Measurements from ENCODE around the gene KCNJ6.
"Not testable (repeated sequence)": the region's sequence is repeated elsewhere in the genome, so short reads cannot be mapped to it uniquely, and the experiment has no call there.

KCNJ6 gene

DNA sequence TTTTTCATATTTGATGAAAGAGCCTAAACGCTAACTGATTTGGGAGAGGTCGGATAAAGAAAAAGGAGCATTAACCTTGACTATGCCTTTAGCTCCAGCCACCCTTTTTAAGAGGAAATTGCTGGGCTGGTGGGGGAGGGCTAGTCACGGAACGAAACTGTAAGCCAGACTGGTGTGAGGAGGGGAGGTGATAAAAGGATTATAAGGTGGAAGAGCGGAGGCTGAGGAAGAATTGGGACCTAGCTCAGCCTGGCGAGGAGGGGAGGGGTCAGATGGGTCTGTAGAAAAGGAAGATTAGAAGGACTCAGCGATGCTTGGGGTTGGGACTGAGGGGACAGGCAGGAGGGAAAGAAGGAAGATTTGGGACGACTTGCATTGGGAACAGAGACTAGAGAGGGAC lies 325.4 kb downstream of the KCNJ6 start:
- not testable (repeated sequence) for DNase-seq

DNA sequence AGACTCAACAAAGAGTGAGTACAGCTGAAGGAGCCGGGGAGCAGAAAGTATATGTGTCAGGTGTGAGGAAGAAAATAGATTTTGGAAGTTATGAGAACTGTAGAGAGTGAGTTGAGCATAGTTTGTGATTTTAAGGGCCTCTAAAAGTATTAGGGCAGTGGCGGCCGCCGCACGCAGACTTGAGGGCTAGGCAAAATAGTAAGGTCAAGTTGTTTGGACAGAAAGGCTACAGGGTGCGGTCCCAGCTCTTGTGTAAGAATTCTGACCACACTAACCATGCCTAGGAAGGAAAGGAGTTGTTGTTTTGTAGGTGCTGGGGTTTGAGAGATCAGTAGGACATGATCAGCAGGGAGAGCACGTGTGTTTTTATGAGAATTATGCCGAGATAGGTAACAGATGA lies 327.6 kb downstream of the KCNJ6 start:
- not testable (repeated sequence) for DNase-seq

GRCh38 chr21:37587635-37588177 lies 328.6 kb downstream of the KCNJ6 start:
- no peak for DNase-seq

DNA sequence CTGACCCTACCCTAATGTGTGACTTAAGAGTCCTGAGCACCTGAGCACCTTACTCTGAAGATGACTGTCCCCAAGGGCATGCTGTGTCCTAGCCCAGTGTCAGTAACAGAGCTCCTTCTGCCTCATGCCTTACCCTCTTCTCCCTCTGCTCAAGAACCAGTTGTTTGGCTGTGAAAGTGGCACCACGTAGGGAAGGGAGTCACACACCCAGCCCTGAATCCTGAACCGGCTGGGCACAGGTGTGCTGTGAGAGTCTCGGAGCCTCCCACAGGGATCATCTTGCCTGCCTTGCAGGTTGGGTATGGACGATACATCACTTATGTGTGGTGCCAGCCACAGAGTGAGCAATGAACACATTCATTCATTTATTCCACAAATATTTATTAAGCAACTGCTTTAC lies 329.1 kb downstream of the KCNJ6 start:
- no peak for DNase-seq

DNA sequence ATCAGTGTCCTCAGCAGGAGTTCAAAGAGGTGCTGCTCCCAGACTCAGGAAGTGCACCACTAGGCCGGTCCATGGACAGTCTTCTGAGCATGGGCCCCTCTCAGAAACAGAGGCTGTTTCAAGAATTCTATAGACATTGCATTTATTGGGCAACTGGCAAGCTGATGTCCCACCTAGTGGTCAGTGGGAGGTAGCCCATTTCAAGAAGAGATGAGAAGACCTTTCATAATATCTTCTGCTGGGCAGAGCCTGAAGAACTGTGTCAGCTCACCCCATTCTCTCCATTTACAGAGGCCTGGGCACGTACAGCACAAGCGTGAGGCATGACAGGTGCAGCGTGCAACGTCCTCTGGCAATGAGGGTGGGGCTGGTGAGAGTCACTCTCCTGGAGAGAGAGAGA lies 333.7 kb downstream of the KCNJ6 start:
- DNase-seq, result no peak

GRCh38 chr21:37580666-37581065 lies 335.6 kb downstream of the KCNJ6 start:
- no peak for DNase-seq

GRCh38 chr21:37579356-37579755 lies 336.9 kb downstream of the KCNJ6 start:
- no peak for DNase-seq

- no peak for DNase-seq
These were observed 337.7 kb downstream of the KCNJ6 start for GRCh38 chr21:37578471-37579126.

DNA sequence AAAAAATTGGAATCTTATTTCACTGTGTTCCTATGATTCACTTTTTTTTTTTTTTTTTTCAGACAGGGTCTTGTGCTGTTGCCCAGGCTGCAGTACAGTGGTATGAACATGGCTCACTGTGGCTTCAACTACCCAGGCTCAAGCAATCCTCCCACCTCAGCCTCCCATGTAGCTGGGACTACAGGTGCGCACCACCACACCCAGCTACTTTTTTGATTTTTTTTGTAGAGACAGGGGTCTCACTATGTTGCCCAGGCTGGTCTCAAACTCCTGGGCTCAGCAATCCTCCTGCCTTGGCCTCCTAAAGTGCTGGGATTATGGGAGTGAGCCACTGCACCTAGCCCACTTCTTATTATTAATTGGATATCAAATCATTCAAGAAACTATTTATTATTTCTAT lies 339.3 kb downstream of the KCNJ6 start:
- not testable (repeated sequence) for DNase-seq

DNA sequence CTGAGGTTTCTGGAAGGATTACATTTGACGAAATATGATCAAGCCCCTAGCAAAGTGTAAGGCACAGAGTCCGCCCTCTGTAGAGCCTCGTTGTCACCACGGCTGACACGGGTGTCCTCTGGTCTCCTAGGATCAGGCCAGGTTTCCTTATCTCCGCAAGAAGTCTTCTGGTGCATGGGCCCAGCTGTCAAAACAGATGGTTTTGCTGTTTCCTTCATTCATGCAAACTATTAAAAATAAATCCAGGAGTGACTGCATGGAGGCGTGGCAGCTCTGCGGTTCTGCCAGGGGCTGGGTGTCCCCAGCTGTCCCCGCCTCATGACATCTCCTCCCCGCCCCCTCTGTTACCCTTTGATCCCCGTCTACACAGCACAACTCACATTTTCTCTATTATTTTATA lies 340.7 kb downstream of the KCNJ6 start:
- DNase-seq, result no peak

GRCh38 chr21:37574751-37575150 lies 341.5 kb downstream of the KCNJ6 start:
- DNase-seq, result no peak

DNA sequence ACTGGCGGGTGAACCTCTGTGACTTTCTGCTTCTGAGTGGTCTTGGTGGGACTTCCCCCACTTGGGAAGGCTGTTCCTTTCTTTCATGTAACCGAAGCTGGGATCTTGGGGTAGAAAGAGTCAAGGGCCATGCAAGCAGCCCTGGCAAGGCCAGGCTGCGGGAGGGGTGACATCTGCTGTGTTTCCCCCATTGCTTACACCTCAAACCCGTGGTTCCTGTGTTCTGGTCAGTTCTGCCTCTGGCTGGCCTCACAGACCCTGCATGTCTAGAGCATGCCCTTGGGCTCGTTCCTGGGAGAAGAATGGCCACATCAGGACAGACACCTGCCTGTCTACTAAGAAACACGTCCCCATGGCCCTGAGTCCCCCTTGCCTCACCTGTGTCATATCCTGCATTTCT lies 341.9 kb downstream of the KCNJ6 start:
- no peak for DNase-seq

DNA sequence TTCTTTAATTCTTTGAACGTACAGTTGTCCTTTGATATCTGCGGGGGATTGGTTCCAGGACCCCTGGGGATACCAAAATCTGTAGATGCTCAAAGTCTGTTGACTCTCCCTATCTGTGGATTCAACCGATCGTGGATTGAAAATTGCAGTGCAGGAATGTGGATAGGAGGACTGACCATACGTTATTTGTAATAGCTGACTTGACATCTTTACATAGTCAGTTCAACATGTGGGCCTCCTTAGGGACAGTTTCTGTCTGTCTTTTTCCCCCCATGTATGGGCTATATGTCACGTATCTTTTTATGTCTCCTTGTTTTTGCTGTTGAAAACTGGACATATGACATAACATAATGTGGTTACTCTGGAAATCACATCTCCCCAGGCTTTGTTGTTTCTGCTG lies 344.8 kb downstream of the KCNJ6 start:
- DNase-seq, result no peak

GRCh38 chr21:37568916-37569315 lies 347.3 kb downstream of the KCNJ6 start:
- DNase-seq, result no peak

- no peak for DNase-seq
These were observed 347.8 kb downstream of the KCNJ6 start for GRCh38 chr21:37568415-37568814.

GRCh38 chr21:37566790-37567615 lies 349.3 kb downstream of the KCNJ6 start:
- DNase-seq, result no peak

DNA sequence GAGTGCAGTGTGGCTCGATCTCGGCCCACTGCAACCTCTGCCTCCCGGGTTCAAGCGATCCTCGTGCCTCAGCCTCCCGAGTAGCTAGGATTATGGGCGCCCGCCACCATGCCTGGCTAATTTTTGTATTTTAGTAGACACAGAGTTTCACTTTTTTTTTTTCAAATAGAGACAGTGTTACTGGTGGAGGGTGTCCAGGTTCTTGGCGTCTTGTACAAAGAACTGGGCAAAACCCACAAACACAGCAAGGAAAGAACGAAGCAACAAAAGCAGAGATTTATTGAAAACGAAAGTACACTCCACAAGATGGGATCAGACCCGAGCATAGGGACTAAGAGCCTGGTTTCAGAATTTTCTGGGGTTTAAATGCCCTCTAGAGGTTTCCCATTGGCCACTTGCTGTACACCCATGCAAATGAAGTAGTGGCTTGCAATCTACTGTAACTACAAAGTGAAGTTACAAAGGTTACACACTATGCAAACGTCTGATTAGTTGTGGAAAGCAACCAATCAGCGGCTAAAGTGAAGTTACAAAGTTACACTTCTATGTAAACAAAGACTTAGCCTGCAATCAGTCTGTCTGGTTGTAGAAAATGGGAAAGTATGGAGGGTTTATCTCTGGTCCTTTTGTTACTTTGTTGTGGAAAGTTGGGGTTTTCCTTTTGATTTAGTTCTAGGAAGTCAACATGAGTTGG lies 350.6 kb downstream of the KCNJ6 start:
- no peak for DNase-seq

DNA sequence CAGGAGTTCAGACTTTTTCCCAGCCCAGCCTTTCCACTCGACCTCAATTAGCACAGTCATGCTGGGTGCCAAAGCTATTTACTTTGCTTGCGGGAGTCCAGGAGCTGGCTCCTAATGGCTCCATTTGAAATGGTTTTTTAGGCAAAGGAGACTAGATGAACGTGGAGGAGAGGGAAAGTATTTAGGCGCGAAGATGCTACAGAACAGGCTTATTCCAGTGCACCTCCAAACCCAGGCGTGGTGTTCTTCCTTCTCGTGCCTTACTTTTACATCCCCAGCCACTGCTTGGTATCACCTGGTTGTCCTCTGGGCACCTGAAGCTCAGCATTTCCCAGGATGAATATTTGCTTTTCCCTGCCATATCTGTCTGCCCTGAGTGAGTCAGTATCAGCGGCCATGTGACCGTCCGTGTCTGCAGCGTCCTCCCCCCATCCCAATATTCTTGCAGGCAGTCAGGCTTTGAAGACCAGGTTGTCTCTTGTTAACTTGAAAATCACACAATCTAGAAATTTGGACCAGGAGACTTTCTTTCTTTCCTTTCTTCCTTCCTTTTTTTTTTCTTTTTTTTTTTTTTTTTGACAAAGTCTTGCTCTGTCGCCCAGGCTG lies 351.2 kb downstream of the KCNJ6 start:
- DNase-seq, result no peak

DNA sequence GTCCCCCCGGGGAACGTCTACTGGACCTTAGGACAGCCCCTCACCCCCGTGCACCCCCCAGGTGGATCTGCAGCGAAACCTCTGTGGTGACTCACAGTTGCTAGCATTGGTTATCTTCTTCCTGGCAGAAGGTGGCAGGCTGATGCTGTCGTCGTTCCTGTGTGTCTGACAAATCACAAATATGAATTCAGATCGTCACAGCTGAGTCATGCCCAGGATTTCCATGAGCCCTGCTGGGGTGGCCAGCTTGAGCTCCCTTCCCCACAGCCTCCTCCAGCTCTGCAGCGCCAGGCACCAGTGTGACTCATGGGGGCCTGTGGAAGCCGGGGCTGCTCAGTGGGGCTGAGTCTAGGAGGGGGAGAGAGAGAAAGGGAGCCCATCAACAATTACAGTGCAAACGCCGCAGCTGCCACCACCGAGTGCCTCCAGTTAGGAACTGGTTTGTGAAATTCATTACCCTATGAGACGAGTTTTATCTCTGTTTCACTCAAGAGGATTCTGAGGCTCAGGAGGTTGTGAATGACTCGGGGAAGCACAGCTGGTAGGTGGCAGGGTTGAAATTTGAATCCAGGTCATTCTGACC lies 351.8 kb downstream of the KCNJ6 start:
- peak; percentile 85 for DNase-seq

DNA sequence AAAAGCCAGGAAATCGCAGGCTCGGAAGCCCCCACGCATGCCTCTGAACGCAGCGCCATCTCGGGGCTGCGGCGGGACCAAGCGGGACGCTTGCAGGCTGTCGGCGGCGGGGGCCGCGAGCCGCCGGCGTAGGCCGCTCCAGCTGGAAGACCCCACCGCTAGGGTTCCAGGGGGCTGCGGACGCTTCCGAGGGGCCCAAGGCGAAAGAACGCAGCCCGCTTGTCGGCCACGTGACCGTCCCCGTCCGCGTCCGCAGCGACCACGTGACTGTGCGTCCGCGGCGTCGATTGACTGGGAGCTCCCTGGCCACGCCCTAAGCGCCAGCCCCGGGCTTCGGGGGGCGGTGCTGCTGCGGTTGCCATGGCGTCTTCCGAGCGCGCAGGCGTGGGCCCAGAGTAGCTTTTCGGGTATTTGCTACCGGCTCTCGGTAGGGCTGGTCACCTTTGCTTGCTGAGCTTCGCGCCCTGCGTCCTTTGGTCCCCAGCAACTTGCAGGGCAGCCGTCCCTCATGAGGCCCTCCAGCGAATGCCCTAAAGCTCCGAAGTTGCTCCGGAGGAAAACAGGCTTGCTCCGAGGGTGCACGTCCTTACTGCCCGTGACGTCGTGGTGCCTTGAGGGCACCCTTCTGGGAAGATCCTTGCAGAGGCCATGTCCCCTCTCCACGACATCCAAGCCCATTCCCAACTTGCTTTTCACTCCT lies 352.5 kb downstream of the KCNJ6 start:
- peak; percentile 86 for DNase-seq

- DNase-seq, result no peak
These were observed 353.2 kb downstream of the KCNJ6 start for GRCh38 chr21:37562920-37563640.
